K562 (cell line): ENCODE results near the gene LOXL3. TPM values are rescaled to one million over a fixed set of nuclear protein-coding genes. Genes with fewer than 3 reads are reported as not detected.

Experiments used
- ARID1B ChIP-seq: fragments of 450-650 bp; IDR thresholded peaks from 2 replicates; pipeline ENCODE4 v1.6.1; 2016; ENCODE audit warnings: antibody characterized with exemption, mild to moderate bottlenecking, inconsistent platforms
- CREM ChIP-seq: IDR thresholded peaks from 2 replicates; pipeline ENCODE4 v1.6.1; 2014; ENCODE audit warnings: antibody characterized with exemption, low read depth
- ERF ChIP-seq: fragments of 450-650 bp; formaldehyde crosslinking; IDR thresholded peaks from 2 replicates; pipeline ENCODE4 v1.4.0; 2020; ENCODE audit warnings: mild to moderate bottlenecking, mixed read lengths
- ESRRA ChIP-seq: fragments of 450-650 bp; IDR thresholded peaks from 2 replicates; pipeline ENCODE4 v1.6.1; 2014; ENCODE audit warnings: low read depth, mild to moderate bottlenecking, moderate library complexity, borderline replicate concordance
- ETV6 ChIP-seq, 3 experiments: fragments of 150-350 bp in 1 of 3; sonication (generic) in 1 of 3; formaldehyde crosslinking in 1 of 3; IDR thresholded peaks; 2 replicates each; pipeline versions ENCODE4 v1.6.1 to v1.8.0; 2014 to 2022; ENCODE audit warnings: borderline replicate concordance in 2 of 3, low read depth in 2 of 3, antibody characterized with exemption in 1 of 3, low read length in 1 of 3, mild to moderate bottlenecking in 1 of 3, missing genetic modification reagents in 1 of 3
- KHSRP ChIP-seq: fragments of 450-650 bp; IDR thresholded peaks from 2 replicates; pipeline ENCODE4 v1.6.1; 2017
- MBD2 ChIP-seq: sonication (generic); IDR thresholded peaks from 2 replicates; pipeline ENCODE4 v1.6.1; 2016; ENCODE audit warnings: low read depth, borderline replicate concordance
- NCOA1 ChIP-seq: fragments of 450-650 bp; IDR thresholded peaks from 2 replicates; pipeline ENCODE4 v1.6.1; 2016; ENCODE audit warnings: low read depth
- NFRKB ChIP-seq: fragments of 450-650 bp; IDR thresholded peaks from 2 replicates; pipeline ENCODE4 v1.6.1; 2016; ENCODE audit warnings: low read depth
- NONO ChIP-seq, 2 experiments: fragments of 200-400 bp in 1 of 2; fragments of 450-650 bp in 1 of 2; formaldehyde crosslinking in 1 of 2; IDR thresholded peaks; 2 replicates each; pipeline ENCODE4 v1.6.1; 2017; ENCODE audit warnings: low read depth in 2 of 2, mild to moderate bottlenecking in 2 of 2, moderate library complexity in 2 of 2, low read length in 1 of 2
- POLR2G ChIP-seq: fragments of 200-400 bp; formaldehyde crosslinking; IDR thresholded peaks from 2 replicates; pipeline ENCODE4 v1.6.1; 2017; ENCODE audit warnings: low read depth, mild to moderate bottlenecking, antibody characterized with exemption, low read length, moderate library complexity
- RBM17 ChIP-seq: fragments of 200-400 bp; formaldehyde crosslinking; IDR thresholded peaks from 2 replicates; pipeline ENCODE4 v1.6.1; 2017; ENCODE audit warnings: low read depth, mild to moderate bottlenecking, low read length, borderline replicate concordance
- SNIP1 ChIP-seq: fragments of 450-650 bp; IDR thresholded peaks from 2 replicates; pipeline ENCODE4 v1.7.1; 2017; ENCODE audit warnings: low read depth, mild to moderate bottlenecking
- XRCC4 ChIP-seq: IDR thresholded peaks from one replicate; pipeline ENCODE4 v1.6.1; 2011; ENCODE audit not compliant: insufficient read depth, insufficient read length; ENCODE audit errors: extremely low read depth
- ZBTB8A ChIP-seq: fragments of 450-650 bp; IDR thresholded peaks from 2 replicates; pipeline ENCODE4 v1.6.1; 2018; ENCODE audit warnings: mild to moderate bottlenecking, moderate library complexity; ENCODE audit not compliant: partially characterized antibody
- ZNF175 ChIP-seq: fragments of 200-800 bp; sonication (Bioruptor generic); IDR thresholded peaks from 2 replicates; pipeline ENCODE4 v1.6.1; 2016; ENCODE audit warnings: low read depth, mild to moderate bottlenecking, missing genetic modification characterization, missing compliant biosample characterization
- ZNF282 ChIP-seq: sonication (generic); formaldehyde crosslinking; IDR thresholded peaks from 2 replicates; pipeline ENCODE4 v1.8.1; 2023; ENCODE audit warnings: missing genetic modification reagents
- ZNF57 ChIP-seq: fragments of 450-650 bp; formaldehyde crosslinking; IDR thresholded peaks from 2 replicates; pipeline ENCODE4 v1.4.0; 2020; ENCODE audit warnings: mild to moderate bottlenecking, moderate library complexity
- ZNF696 ChIP-seq: fragments of 250-450 bp; sonication (Bioruptor Pico); conservative IDR thresholded peaks from 2 replicates; pipeline ENCODE4 v1.4.0; 2020; ENCODE audit warnings: mild to moderate bottlenecking, moderate library complexity
- ZNF778 ChIP-seq: fragments of 450-650 bp; formaldehyde crosslinking; IDR thresholded peaks from 2 replicates; pipeline ENCODE4 v1.4.0; 2020; ENCODE audit warnings: mild to moderate bottlenecking, moderate library complexity
- polyA plus RNA-seq, 8 experiments: library from polyadenylated mRNA; depleted of rRNA in 4 of 8; stranded (reverse) in 5 of 8; unstranded in 3 of 8; fragments of >200 nt; fragmentation: Nextera tagmentation in 2 of 8; fragmentation: Illumina TruSeq in 1 of 8; extraction: Ambion mirVana in 2 of 8; extraction: Trizol in 1 of 8; gene quantifications; 2 replicates each; pipeline versions ENCODE4 v1.2.1 to v1.2.3, GENCODE V29; 2011 to 2014; ENCODE audit warnings: inconsistent platforms in 1 of 8, missing spikeins in 1 of 8
- total RNA-seq, 7 experiments: library from RNA; depleted of rRNA in 6 of 7; stranded (reverse); fragments of >200 nt in 6 of 7; fragmentation: Illumina TruSeq in 2 of 7; extraction: Trizol in 2 of 7; gene quantifications; 2 replicates each; pipeline versions ENCODE4 v1.2.1 to v1.2.3, GENCODE V29; 2011 to 2021; ENCODE audit warnings: low replicate concordance in 1 of 7
- TF ChIP-seq, protein P1 (sequence below): sonication (generic); formaldehyde crosslinking; IDR thresholded peaks from 2 replicates; pipeline ENCODE4 v1.8.1; 2023; ENCODE audit warnings: mild to moderate bottlenecking, missing genetic modification reagents
- TF ChIP-seq, protein P2 (sequence below): fragments of 450-650 bp; IDR thresholded peaks from 2 replicates; pipeline ENCODE4 v1.7.1; 2018; ENCODE audit warnings: mild to moderate bottlenecking, low read depth; ENCODE audit not compliant: partially characterized antibody
- TF ChIP-seq, protein P3 (sequence below): fragments of 250-450 bp; sonication (Bioruptor Pico); IDR thresholded peaks from 2 replicates; pipeline ENCODE4 v1.8.0; 2022; ENCODE audit warnings: moderate library complexity, mild to moderate bottlenecking, inconsistent platforms

LOXL3 gene
- total and polyA plus RNA-seq, 9 of the 15 experiments (the other 6 are each of a cell fraction or from before 2014, with no cell fraction given): 0.22 to 0.99 (median 0.31) TPM

DNA sequence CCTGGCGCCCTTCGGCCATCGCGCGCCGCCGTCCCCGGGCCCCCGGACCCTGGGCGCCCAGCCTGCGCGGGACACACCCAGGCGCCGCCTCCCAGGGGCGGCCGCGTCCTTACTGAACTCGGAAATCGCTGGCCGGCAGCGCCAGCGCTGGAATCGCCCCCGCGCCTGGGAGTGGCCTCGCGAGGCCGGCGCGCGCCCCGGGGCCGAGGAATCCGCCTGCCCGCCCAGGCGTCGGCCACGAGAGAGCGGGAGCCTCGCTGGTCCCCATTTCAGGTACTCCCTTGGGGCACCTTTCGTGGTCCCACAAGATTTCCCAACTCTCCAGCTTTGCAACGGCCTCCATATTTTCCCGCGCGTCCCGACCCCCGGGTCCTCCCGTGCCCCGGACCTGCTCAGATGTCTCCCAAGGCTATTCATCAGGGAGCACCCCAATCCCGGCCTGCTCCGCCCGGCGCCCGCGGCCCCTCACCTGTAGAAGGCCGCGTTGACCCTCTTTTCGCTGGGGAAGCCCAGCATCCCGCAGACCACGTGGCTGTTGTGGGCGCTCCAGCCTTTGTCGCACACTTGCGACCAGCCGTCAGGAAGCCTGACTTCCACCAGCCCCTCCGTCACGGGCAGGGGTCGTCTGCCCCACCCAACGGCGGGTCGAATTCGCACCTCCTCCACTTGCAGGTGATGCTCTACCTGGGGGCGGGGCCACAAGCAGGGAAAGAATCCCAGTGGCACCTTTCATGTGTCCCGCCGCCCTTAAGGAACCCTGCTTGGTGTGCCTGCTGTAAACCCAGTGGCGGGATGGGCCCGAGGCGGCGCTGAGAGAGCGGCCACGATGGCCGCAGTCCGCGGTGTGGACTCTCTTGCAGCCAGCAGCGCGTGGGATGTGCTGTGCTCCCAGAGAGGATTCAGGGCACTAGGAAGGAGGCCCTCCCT, 4.6 kb downstream of the LOXL3 start (continued):
- TF ChIP-seq, protein P1, sequence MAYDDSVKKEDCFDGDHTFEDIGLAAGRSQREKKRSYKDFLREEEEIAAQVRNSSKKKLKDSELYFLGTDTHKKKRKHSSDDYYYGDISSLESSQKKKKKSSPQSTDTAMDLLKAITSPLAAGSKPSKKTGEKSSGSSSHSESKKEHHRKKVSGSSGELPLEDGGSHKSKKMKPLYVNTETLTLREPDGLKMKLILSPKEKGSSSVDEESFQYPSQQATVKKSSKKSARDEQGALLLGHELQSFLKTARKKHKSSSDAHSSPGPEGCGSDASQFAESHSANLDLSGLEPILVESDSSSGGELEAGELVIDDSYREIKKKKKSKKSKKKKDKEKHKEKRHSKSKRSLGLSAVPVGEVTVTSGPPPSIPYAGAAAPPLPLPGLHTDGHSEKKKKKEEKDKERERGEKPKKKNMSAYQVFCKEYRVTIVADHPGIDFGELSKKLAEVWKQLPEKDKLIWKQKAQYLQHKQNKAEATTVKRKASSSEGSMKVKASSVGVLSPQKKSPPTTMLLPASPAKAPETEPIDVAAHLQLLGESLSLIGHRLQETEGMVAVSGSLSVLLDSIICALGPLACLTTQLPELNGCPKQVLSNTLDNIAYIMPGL: no peak
- TF ChIP-seq XRCC4 (no peak), SNIP1 (no peak), RBM17 (no peak), ZNF282 (CRISPR knock-in tag) (no peak), ZNF778 (CRISPR knock-in tag) (no peak), ETV6 (IDR thresholded peaks at IDR 0.05; ENCODE audit: borderline replicate concordance in 1 of 2, low read depth in 2 of 2, low read length in 1 of 2) (no peak), ETV6 (CRISPR knock-in tag; IDR thresholded peaks at IDR 0.05; ENCODE audit: borderline replicate concordance) (no peak), NCOA1 (no peak), CREM (peak; percentile 39; the same call in 1 of the 2 replicates), KHSRP (no peak), ERF (CRISPR knock-in tag) (no peak), ZNF696 (CRISPR knock-in tag) (no peak), ARID1B (no peak), MBD2 (no peak; the same call in 1 of the 2 replicates), ESRRA (peak; percentile 25; the same call in 1 of the 2 replicates), NFRKB (0 out of 2 replicates have a peak, but pooled peaks have one; percentile 34), ZBTB8A (no peak), NONO (IDR thresholded peaks at IDR 0.05; ENCODE audit: low read depth in 2 of 2, low read length in 1 of 2) (peak; percentile 52 to 63; a peak in 2 of 4 replicates), ZNF175 (CRISPR knock-in tag) (no peak), ZNF57 (CRISPR knock-in tag) (no peak), POLR2G (peak; percentile 94)
- TF ChIP-seq, protein P2, sequence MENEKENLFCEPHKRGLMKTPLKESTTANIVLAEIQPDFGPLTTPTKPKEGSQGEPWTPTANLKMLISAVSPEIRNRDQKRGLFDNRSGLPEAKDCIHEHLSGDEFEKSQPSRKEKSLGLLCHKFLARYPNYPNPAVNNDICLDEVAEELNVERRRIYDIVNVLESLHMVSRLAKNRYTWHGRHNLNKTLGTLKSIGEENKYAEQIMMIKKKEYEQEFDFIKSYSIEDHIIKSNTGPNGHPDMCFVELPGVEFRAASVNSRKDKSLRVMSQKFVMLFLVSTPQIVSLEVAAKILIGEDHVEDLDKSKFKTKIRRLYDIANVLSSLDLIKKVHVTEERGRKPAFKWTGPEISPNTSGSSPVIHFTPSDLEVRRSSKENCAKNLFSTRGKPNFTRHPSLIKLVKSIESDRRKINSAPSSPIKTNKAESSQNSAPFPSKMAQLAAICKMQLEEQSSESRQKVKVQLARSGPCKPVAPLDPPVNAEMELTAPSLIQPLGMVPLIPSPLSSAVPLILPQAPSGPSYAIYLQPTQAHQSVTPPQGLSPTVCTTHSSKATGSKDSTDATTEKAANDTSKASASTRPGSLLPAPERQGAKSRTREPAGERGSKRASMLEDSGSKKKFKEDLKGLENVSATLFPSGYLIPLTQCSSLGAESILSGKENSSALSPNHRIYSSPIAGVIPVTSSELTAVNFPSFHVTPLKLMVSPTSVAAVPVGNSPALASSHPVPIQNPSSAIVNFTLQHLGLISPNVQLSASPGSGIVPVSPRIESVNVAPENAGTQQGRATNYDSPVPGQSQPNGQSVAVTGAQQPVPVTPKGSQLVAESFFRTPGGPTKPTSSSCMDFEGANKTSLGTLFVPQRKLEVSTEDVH: peak; percentile 27
- TF ChIP-seq, protein P3, sequence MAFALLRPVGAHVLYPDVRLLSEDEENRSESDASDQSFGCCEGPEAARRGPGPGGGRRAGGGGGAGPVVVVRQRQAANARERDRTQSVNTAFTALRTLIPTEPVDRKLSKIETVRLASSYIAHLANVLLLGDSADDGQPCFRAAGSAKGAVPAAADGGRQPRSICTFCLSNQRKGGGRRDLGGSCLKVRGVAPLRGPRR (CRISPR knock-in tag): no peak
